ENCODE measurements around the gene CBX8. TPM values are rescaled to one million over a fixed set of nuclear protein-coding genes. Genes with fewer than 3 reads are reported as not detected.
A peak's percentile ranks its signal among the peaks of the same experiment; 100 is the strongest.

The CBX8 gene
- total and polyA plus RNA-seq, 2 of the 13 experiments (the other 11 are each of a cell fraction or from before 2014, with no cell fraction given): 0.34 to 12.6 TPM

DNA sequence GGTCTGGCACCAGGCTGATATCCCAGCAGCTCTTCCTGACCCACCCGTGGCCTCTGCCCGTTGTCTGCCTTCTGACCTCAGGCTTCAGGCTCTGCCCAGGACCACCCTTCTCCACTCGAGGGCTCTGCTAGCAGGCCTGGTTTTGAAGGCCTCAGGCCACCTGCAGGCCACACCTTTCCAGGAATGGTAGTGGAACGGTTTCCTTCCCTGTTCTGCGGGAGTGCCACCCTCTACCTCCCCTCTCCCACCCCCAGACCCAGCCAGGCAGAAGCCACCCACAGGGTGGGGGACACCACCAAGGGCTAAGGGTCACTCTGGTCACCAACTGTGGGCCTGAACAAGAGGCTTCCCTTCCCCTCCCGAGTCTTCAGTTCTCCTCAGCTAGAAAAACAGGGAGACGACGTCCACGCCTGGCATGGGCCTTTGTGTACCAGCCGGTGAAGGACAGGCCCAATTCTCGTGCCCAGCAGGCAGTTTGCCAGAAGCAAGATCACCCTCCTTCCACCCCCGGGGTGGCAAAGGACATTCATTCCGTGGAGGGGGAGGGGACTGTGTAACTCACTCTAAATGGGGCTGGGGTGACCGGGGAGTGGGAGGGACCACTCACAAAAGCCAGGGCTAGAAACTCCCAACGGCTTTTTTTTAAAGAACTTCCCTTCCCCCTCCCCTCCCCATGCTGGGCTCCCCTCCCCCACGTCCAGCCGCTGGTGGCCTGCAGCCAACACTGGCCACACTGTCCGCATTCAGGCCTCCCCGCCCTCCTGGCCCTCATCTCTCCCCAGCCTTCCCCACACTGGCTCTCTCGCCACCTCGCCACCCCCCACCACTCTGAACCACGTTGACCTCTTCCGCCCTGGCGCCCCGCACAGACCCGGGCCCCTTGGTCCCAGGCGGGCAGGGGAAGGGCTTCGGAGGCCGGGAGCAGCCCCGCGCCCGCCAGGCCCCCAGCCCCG, 34.7 kb upstream of the CBX8 start (continued):
- TF ChIP-seq, protein P1, sequence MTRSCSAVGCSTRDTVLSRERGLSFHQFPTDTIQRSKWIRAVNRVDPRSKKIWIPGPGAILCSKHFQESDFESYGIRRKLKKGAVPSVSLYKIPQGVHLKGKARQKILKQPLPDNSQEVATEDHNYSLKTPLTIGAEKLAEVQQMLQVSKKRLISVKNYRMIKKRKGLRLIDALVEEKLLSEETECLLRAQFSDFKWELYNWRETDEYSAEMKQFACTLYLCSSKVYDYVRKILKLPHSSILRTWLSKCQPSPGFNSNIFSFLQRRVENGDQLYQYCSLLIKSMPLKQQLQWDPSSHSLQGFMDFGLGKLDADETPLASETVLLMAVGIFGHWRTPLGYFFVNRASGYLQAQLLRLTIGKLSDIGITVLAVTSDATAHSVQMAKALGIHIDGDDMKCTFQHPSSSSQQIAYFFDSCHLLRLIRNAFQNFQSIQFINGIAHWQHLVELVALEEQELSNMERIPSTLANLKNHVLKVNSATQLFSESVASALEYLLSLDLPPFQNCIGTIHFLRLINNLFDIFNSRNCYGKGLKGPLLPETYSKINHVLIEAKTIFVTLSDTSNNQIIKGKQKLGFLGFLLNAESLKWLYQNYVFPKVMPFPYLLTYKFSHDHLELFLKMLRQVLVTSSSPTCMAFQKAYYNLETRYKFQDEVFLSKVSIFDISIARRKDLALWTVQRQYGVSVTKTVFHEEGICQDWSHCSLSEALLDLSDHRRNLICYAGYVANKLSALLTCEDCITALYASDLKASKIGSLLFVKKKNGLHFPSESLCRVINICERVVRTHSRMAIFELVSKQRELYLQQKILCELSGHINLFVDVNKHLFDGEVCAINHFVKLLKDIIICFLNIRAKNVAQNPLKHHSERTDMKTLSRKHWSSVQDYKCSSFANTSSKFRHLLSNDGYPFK (CRISPR knock-in tag; IDR thresholded peaks at IDR 0.05; ENCODE audit: borderline replicate concordance): 0 out of 2 replicates have a peak, but pooled peaks have one; percentile 11
- TF ChIP-seq, protein P2, sequence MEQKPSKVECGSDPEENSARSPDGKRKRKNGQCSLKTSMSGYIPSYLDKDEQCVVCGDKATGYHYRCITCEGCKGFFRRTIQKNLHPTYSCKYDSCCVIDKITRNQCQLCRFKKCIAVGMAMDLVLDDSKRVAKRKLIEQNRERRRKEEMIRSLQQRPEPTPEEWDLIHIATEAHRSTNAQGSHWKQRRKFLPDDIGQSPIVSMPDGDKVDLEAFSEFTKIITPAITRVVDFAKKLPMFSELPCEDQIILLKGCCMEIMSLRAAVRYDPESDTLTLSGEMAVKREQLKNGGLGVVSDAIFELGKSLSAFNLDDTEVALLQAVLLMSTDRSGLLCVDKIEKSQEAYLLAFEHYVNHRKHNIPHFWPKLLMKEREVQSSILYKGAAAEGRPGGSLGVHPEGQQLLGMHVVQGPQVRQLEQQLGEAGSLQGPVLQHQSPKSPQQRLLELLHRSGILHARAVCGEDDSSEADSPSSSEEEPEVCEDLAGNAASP (CRISPR knock-in tag; IDR thresholded peaks at IDR 0.05; ENCODE audit: borderline replicate concordance): peak; percentile 12; the same call in 1 of the 2 replicates
- TF ChIP-seq, protein P3, sequence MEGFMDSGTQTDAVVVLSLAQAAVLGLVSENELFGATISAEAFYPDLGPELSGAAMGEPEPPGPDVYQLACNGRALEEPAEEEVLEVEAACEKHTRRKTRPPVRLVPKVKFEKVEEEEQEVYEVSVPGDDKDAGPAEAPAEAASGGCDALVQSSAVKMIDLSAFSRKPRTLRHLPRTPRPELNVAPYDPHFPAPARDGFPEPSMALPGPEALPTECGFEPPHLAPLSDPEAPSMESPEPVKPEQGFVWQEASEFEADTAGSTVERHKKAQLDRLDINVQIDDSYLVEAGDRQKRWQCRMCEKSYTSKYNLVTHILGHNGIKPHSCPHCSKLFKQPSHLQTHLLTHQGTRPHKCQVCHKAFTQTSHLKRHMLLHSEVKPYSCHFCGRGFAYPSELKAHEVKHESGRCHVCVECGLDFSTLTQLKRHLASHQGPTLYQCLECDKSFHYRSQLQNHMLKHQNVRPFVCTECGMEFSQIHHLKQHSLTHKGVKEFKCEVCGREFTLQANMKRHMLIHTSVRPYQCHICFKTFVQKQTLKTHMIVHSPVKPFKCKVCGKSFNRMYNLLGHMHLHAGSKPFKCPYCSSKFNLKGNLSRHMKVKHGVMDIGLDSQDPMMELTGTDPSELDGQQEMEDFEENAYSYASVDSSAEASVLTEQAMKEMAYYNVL (CRISPR knock-in tag; IDR thresholded peaks at IDR 0.05; ENCODE audit: borderline replicate concordance): peak; percentile 62
- TF ChIP-seq CEBPG (CRISPR knock-in tag; IDR thresholded peaks at IDR 0.05) (no peak), ZSCAN31 (CRISPR knock-in tag; IDR thresholded peaks at IDR 0.05; ENCODE audit: low read depth) (0 out of 2 replicates have a peak, but pooled peaks have one; percentile 12), SALL1 (CRISPR knock-in tag; IDR thresholded peaks at IDR 0.05) (peak; percentile 51), LCORL (IDR thresholded peaks at IDR 0.05) (no peak), LCORL (CRISPR knock-in tag; IDR thresholded peaks at IDR 0.05) (peak; percentile 90), ZNF552 (CRISPR knock-in tag; IDR thresholded peaks at IDR 0.05; ENCODE audit: borderline replicate concordance) (no peak), KDM6A (CRISPR knock-in tag; IDR thresholded peaks at IDR 0.05; ENCODE audit: low read depth) (0 out of 2 replicates have a peak, but pooled peaks have one; percentile 16), ZNF317 (CRISPR knock-in tag; IDR thresholded peaks at IDR 0.05) (no peak), HDAC1 (CRISPR knock-in tag; IDR thresholded peaks at IDR 0.05) (peak; percentile 68), ZNF160 (CRISPR knock-in tag; IDR thresholded peaks at IDR 0.05) (no peak), ARID2 (CRISPR knock-in tag; IDR thresholded peaks at IDR 0.05; ENCODE audit: borderline replicate concordance) (peak; percentile 39; the same call in 1 of the 2 replicates), ERF (CRISPR knock-in tag; IDR thresholded peaks at IDR 0.05) (peak; percentile 29), MIER3 (CRISPR knock-in tag; IDR thresholded peaks at IDR 0.05; ENCODE audit: borderline replicate concordance) (0 out of 2 replicates have a peak, but pooled peaks have one; percentile 14), KDM2A (CRISPR knock-in tag; IDR thresholded peaks at IDR 0.05; ENCODE audit: borderline replicate concordance, low read depth) (peak; percentile 18; the same call in 1 of the 2 replicates)
- TF ChIP-seq, protein P4, sequence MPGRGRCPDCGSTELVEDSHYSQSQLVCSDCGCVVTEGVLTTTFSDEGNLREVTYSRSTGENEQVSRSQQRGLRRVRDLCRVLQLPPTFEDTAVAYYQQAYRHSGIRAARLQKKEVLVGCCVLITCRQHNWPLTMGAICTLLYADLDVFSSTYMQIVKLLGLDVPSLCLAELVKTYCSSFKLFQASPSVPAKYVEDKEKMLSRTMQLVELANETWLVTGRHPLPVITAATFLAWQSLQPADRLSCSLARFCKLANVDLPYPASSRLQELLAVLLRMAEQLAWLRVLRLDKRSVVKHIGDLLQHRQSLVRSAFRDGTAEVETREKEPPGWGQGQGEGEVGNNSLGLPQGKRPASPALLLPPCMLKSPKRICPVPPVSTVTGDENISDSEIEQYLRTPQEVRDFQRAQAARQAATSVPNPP (CRISPR knock-in tag; IDR thresholded peaks at IDR 0.05): peak; percentile 27; the same call in 1 of the 2 replicates
- TF ChIP-seq, protein P5, sequence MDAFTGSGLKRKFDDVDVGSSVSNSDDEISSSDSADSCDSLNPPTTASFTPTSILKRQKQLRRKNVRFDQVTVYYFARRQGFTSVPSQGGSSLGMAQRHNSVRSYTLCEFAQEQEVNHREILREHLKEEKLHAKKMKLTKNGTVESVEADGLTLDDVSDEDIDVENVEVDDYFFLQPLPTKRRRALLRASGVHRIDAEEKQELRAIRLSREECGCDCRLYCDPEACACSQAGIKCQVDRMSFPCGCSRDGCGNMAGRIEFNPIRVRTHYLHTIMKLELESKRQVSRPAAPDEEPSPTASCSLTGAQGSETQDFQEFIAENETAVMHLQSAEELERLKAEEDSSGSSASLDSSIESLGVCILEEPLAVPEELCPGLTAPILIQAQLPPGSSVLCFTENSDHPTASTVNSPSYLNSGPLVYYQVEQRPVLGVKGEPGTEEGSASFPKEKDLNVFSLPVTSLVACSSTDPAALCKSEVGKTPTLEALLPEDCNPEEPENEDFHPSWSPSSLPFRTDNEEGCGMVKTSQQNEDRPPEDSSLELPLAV (CRISPR knock-in tag; conservative IDR thresholded peaks at IDR 0.05; ENCODE audit: low read depth): no peak

All from HepG2 (cell line).